GM21526 (cell line): ENCODE measurements around the gene ATP13A2.

Experiments
- ATAC-seq: cut with Tn5 transposase; IDR thresholded peaks from one replicate; pipeline ENCODE4 v1.9.1; 2021; ENCODE audit warnings: moderate library complexity; ENCODE audit not compliant: unreplicated experiment, low FRiP score

The ATP13A2 gene

DNA sequence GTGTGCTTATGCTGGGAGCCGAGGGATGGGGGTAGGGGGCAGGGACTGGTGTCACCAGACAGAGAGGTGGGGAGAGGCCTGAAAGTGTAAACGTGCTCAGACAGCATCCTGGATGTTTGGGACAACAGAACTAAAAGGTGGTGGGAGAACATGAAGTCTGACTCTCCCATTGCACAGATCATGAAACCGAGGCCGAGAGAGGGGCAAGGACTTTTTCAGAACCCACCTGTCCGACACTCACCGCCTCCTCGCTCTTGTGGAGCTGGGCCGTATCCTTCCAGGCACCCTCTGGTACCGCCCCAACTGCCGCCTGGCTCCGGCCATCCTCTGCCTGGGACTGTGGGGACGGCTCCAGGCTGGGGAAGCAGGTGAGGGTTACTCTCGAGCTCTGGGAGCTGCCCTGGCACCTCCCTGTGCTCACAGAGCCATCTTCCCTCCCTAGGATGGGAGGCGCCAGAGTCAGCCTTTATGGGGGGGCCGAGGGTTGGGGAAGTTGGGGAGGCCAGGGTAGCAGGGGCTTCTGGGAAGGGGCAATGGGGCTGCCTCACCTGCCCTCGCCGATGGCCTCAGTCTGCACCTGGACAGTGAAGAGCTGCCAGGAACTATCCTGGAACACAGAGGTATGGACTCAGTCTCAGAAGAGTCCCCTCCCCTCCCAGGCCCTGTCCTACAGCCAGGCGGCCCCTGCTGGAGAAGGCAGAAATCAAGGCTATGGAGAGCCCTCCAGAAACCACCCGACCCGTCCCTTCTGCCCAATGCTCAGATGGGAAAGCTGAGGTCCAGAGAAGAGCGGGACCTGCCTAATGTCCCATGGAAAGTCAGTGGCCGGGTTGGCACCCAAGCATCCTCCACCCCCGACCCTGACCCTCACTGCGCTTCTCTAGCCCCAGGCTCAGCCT, 7.0 kb downstream of the ATP13A2 start:
- no peak for ATAC-seq

DNA sequence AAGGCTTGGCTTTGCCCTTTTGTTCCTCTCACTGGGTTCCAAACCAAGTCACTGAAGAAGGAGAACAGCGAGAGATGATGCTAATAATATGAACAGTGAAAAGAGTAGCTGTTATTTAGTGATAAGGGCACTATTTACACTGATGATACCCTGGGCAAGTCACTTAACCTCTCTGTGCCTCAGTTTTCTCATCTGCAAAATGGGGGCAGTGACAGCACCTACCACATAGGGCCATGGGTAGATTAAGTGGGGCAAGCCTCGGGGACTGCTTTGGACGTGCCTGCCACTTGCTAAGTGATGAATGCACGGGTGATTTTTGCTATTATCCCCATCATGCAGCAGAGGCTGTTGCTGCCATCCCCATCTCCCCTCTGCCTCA, 9.2 kb downstream of the ATP13A2 start:
- no peak for ATAC-seq

DNA sequence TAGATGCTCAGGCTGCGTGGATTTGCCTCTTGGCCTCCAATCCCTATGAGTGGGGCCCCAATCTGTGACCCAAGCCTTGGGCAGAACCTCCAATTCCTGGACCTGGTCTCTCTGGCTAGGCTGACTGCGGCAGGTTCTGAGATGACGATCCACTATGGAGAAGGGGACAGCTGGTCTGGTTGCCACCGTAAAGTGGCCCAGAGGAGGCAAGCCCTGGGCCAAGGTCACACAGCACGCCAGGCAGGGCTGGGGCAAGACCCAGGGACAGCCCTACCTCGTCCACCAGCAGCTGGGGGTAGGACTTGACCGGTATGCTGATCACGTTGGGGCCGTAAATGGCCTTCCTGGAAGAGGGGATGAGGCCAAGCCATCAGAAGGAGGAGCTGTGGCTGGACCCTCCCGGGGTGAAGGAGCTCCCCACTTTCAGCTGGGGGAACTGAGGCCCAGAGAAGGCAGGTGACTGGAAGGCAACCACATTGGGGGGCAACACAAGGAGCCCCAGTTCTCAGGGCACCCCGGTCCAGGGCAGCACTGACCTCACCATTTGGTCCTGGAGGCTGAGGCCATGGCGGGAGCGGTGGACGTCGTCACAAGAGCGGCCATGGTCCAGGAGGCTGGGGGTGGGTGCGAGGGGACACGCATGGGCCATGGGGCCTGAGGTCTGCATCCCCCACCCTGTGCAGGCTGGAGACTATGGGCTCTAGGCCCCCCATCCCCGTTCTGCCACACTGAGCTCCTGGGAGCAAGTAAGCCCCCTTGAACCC, 9.8 kb downstream of the ATP13A2 start:
- ATAC-seq = no peak

DNA sequence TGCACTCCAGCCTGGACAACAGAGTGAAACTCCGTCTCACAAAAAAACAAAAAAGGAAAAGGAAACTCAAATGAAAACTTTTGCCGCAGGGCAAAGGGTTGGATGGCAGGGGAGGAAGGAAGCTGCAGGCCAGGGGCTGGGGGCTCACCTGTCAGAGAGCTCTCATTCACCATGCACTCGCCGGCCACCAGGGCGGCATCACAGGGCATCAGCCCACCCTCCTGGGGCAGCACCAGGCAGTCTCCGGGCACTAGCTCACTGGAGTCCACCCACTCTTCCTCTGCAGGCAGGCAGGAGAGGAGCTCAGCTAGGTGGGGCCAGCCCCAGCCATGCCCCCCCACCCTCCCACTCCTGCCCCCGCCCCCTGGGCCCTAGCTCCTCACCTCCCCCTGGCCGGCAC, 11.9 kb downstream of the ATP13A2 start:
- no peak for ATAC-seq

DNA sequence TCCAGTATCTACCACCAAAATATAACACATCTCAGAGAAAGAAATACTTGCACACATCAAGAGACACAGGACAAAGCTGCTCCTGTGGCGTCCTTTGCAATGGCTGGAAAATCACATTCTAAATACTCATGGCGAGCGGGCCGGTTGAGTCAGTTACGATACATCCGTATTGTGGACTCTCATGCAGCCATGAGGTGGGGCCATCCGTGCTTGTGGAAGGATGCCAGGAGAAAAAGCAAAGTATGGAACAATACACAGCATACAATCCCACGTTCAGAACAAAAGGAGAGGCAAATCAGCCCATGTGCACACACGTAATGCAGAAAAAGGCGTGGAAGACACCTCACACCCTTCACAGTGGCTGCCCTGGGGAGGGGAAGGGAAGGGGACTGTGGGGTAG, 13.1 kb downstream of the ATP13A2 start:
- ATAC-seq = no peak

DNA sequence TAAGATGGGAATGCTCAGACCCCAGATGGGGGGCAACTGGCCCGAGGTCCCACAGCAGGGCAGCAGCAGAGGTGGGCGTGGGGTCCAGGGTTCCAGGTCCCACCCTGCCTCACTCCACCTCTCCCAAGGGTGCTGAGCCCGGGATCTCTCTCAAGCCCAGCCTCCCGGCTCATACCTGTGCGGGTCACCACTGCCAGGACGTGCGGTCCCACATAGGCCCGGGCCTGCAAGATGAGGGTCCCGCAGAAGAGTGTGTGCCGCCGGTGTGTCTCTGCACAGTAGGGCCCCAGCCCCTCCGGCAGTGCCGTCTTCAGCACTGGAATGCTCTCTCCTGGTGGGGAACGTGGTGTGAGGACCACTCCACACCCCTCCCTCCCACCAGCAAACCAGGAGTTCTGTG, 14.9 kb downstream of the ATP13A2 start:
- ATAC-seq = no peak

DNA sequence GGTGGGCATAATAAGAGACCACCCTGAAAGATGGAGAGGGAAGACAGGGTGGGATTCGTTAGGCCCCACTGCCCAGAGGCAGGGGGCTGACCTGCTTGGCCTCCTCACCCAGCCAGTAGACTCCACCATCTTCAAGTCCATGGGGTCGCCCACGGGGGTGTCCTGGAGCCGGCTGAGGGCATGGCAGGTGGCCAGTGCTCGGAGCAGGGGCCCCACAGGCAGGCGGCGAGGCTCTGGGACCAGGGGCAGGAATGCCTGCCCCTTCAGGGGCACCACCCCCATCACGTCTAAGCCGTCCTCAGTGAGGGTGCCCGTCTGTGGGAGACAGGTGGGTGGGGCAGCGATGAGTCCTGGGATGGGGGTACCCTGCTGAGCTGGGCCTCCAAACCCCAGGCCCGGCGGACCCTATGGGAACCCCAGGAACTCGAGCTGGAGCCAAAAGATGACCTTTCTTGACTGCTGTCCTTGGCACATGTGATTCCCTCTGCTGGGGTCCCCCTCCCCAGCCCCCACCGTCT, 18.1 kb downstream of the ATP13A2 start:
- no peak for ATAC-seq

DNA sequence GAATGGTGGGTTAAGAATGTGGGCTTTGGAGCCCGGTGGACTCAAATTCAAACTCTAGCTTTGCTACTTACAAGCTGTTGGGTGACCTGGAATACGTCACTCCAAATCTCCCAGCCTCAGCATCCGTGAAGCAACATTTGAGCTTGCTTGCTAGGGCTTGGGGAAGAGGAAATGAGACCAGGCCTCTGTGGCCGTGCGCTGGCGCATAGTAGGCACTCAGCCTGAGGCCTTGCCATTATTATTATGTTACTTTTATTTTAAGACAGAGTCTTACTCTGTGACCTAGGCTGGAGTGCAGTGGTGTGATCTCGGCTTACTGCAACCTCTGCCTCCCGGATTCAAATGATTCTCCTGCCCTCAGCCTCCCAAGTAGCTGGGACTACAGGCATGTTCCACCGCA, 19.1 kb downstream of the ATP13A2 start:
- no peak for ATAC-seq

DNA sequence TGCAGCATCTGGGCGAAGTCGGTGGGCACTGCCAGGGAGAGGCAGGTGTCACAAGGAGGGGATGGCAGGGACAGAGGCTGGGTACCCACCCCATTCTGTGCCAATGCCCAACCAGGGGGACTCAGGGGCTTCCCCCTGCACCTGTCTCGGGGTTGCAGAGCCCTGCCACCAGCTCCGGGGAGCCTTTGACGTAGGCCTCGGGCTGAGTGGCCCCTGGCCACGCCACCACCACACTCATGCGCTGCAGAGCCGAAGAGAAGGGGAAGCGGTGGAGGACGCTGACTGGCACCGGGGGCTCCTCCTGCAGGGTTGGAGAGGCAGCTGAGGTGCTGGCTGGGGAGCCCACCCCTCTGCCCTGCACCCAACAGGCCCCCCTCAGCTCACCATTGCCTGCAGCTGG, 19.6 kb downstream of the ATP13A2 start:
- ATAC-seq = no peak

DNA sequence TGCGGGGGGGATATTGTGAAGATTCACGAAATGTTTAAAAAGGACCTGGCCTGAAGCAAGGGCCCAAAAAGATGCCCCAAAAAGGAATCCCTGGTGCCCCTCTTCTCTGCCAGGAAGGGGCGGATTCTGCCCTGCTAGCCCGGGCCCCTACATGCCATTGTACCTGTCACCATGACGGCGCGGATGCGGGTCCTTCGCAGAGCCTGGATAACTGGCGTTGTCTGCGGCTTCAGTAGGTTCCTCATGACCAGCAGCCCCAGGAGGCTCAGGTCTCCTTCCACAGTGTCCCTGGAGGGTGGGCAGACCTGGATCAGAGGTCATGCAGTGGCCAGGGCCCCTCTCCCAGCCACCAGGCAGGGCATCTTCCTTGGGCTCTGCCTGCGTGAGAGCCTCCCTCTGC, 20.2 kb downstream of the ATP13A2 start:
- no peak for ATAC-seq

DNA sequence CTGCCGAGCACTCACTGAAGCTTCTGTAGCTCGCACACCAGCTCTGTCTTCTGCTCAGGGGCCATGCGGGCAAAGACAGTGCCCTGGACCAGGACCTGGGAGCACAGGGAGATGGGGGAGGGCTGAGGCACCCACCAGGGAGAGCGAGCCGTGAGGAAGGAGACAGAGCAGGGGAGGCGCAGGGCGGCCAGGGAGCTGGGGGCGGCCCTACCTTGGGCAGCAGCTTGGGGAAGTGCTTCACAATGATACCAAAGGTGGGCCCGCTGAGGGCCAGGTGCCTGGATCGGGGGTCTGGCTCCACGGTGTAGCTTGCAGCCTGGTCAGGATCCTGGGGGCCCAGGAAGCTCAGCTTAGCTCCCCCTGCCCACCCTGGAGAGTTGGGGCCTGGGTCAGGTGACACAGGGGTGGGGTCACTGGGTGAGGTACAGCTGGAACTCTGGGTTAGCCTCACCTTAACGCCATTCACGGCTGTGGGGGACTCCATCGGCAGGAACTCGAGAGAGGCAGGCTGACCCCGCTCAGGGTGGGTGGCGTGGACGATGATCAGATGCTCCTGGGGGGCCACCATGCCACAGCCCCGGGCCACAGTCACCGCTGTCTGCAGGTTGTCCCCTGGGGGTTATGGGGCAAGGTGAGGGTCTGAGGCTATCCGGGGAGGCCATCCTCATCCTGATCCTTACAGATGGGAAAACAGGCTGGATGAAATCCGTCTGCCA, 21.9 kb downstream of the ATP13A2 start:
- no peak for ATAC-seq

DNA sequence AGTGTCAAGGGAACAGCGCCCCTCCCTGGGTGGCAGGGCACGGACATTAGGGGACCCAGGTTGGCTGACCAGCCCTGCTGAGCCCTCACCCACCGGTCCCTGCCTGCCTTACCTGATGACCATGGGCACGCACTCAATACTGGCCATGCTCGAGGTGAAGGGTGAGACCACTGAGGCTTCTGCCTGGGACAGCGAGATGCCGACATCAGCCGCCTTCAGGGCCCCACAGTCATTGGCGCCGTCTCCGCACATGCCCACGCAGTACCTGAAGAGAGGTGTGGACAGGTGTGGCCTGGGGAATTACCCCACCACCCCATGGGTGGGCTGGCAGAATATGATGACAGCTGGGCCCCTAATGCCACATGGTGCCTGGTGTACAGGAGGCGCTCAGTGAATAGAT, 23.5 kb downstream of the ATP13A2 start:
- ATAC-seq = no peak

DNA sequence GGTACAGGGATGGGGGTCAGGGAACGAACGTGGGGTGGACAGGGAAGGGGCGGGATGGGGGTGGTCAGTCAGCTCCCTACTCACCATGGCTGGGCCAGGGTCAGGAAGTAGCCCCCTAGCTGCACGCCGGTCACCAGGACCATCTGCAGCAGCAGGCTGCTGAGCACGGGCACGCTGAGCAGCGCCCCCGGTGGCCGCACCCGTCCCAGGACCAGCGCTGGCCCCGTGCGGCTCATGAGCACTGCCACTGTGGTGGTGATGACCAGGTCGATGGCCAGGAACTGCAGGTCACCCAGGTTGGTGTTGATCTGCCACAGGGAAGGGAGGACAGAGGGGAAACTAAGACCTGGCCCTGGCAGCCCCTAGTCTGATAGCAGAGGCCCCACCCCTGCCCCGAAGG, 24.8 kb downstream of the ATP13A2 start:
- ATAC-seq = no peak

DNA sequence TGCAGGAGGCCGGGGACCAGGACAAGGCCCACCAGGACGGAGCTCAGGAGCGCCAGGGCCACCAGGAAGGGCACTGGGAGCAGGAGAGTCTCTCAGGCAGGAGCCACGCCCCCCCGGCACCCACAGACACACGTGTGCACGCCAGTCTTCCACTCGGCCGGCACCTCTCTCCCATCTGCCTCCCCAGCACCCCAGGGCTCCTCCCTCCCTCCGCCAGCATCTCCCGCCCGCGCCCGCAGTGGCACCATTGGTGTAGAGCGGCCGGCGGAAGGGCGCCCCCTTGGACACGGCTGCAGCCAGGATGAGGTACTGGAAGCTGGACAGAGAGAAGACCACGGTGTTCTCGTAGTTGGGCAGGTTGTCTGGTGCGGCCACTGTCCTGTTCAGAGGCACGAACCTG, 25.2 kb downstream of the ATP13A2 start:
- ATAC-seq = no peak

DNA sequence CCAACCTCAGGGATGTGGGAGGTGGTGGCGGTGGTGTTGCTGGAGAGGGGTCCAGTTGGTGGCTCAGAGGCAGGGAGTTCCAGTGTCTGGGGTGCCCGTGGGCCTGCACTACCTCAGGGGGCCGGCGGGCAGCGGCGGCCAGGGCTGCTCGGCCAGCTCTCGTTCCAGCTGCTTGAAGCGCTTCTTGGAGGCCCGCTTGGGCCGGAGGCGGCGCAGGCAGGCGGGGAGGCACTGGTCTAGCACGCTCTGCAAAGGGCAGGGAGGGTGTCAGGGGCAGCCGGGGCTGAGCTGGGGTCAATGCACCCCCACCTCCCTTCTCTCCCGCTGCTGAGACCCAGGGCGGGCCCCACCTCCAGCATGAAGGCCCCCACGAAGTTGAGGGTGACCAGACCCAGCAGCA, 25.6 kb downstream of the ATP13A2 start:
- no peak for ATAC-seq

DNA sequence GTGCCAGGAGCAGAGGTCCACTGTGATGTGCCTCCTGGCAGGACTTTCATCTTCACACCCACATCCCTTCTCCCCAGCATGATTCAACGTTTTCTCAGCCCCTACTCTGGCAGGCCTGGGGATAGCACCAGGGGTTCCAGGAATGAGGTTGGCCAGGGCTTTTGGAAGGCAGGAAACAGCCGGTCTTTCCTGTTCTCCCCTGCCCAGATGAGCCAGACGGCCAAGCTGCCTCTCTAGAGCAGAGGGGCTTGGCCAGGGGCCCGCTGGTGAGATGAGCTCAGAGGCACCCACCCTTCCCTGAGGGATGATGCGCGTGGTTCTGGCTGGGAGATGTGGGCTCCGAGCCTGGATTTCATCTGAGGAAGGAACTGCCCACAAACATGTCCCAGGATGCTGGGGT, 27.0 kb downstream of the ATP13A2 start:
- ATAC-seq = no peak

DNA sequence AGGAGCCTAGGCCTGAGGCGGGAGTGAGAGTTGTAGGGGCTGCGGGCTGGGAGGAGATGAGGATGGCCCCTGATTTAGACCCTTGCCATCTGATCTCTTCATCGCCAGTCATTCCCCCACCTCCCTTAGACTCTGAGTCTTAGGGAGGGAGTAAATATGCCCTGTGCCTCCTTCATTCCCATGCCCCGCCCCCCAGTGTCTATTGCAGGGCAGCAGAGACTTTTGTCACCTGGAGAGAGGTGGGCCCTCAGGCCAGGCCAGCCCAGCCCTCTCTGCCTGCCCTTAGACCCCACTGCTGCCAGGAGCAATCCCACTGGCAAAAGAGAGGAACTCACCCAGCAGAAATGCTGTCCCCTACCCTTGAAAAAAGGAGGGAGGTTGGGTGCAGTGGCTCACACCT, 28.1 kb downstream of the ATP13A2 start:
- no peak for ATAC-seq

DNA sequence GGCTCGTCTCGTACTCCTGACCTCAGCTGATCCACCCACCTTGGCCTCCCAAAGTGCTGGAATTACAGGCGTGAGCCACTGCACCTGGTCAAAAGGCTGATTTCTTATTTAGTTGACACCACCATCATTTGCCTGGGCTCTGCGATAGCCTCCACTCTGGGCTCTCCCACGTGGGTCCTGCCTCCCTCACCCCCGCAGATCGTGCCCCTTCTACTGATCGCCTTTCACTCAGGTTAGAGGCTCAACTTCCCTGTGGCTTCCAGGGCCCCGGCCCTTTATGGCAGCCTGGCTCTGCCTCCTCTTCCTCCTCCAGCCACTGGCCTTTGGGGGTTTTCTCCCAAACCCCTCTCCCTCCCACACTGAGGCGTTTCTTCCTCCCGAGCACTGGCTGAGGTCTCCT, 28.8 kb downstream of the ATP13A2 start:
- ATAC-seq = no peak

DNA sequence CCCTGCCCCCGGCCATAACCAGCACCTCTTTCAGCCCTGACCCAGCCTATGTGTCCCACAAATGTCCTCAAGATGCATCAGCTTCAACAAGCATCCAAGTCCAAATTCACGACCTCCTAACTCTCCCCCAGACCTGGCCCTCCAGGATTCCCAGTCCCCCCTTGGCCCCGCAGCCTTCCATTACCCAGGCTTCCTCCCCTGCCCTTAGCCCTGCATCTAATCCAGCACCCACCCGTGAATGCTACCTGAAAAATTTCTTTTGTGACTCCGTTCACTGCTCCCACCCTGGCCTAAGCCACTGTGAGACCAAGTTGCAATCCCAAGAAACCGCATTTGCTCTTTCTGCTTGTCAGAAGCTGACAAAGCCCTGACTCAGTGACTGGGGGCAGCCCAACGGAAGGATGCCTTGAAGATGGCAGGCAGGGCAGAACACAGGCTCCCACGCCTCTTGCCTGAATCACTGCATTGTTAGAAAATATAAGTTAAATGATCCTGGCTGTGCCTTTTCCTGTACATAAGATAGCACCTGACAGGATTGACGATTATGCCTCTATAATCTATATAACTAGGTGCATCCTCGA, 30.4 kb downstream of the ATP13A2 start:
- ATAC-seq = no peak

DNA sequence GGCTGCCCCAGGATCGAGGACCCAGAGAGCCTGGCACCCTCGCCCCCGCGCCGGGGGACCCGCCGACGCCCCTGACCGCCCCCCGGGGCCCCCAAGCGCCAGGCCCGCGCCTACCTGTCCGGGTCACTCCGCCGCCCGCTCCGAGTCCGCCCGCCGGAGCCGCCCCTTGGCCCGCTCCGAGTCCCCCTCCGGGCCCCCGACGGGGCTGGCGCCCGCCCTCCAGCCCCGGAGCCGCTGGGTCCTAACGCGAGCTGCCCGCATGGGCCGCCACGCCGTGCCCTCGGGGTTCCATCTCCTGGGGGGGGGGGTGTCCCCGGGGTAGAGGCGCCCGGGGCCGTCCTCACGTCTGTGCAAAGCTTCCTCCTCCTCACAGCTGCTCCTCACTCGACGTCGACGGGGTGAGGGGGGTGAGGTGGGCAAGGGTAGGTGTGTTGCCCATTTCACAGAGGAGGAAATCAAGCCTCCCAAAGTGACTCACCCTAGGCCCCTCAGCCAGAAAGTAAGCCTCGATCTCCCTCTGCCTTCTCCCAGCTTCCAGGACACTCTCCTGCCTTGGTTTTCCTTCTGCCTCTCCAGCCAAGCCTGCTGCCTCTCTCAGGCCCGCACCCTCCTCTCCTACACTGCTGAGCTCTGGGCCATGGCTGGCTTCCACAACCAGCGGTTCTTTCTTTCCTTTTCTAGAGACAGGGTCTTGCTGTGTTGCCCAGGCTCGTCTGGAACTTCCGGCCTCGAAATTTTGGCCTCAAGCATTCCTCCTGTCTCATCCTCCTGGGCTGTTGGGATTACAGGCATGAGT, 31.1 kb downstream of the ATP13A2 start, which contains the start of gene MFAP2:
TSS of gene MFAP2 (minus strand) at position 148 of the 796 bp plus-strand sequence. CDS start 2,347 bp downstream, outside the sequence.
- ATAC-seq = no peak
